CD4-positive, alpha-beta T cell (primary cell): Measurements from ENCODE around the gene BTLA. TPM values are rescaled to one million over a fixed set of nuclear protein-coding genes. Genes with fewer than 3 reads are reported as not detected.

Experiments used
- ATAC-seq: fragments of 200-7000 bp; cut with Tn5 transposase; one replicate; pipeline ENCODE4 v1.10.0; 2022; ENCODE audit warnings: mild to moderate bottlenecking; ENCODE audit not compliant: poor library complexity
- CTCF ChIA-PET: fragments of 350-600 bp; sonication (Branson Sonifier 250); formaldehyde crosslinking; loops from one replicate; lab custom pipeline; 2021; ENCODE audit warnings: antibody characterized with exemption, inconsistent platforms; lab: Charles Lee
- POLR2A ChIA-PET: fragments of 350-600 bp; sonication (Branson Sonifier 250); formaldehyde crosslinking; loops from one replicate; lab custom pipeline; 2021; ENCODE audit warnings: antibody characterized with exemption, inconsistent platforms; lab: Charles Lee
- DNase-seq, 14 experiments: peaks; one replicate each; pipeline ENCODE4 v3.0.0-alpha.2; 2013 to 2020; ENCODE audit warnings: mixed read lengths in 2 of 14
- H3K27ac ChIP-seq, 2 donors: one replicate each; pipeline versions ENCODE4 v1.5.1 to v1.7.0; 2013; ENCODE audit warnings: low read length in 2 of 2, low read depth in 1 of 2, mild to moderate bottlenecking in 1 of 2
- H3K27me3 ChIP-seq, 2 experiments: 1 replicate in 1 of 2; 2 replicates in 1 of 2; pipeline versions ENCODE4 v1.6.1 to v1.7.0; 2013; ENCODE audit warnings: low read length in 2 of 2, control low read depth in 1 of 2, mild to moderate bottlenecking in 1 of 2, moderate library complexity in 1 of 2; ENCODE audit not compliant: insufficient read depth in 2 of 2, control insufficient read depth in 1 of 2
- H3K36me3 ChIP-seq: one replicate; pipeline ENCODE4 v1.6.1; 2013; ENCODE audit warnings: low read length, control low read depth; ENCODE audit not compliant: insufficient read depth
- H3K4me1 ChIP-seq: one replicate; pipeline ENCODE4 v1.6.1; 2013; ENCODE audit warnings: low read length, control low read depth; ENCODE audit not compliant: insufficient read depth
- H3K4me3 ChIP-seq: one replicate; pipeline ENCODE4 v1.5.1; 2013; ENCODE audit warnings: mild to moderate bottlenecking, low read length, moderate library complexity
- H3K9me3 ChIP-seq, 2 experiments: 1 replicate in 1 of 2; 2 replicates in 1 of 2; pipeline versions ENCODE4 v1.6.1 to v1.7.0; 2013; ENCODE audit warnings: low read length in 2 of 2, mild to moderate bottlenecking in 2 of 2, control low read depth in 1 of 2, moderate library complexity in 1 of 2; ENCODE audit not compliant: control insufficient read depth in 1 of 2, insufficient read depth in 1 of 2
- H3K27ac Mint-ChIP-seq: one replicate; pipeline ENCODE4 v1.8.0; 2020; ENCODE audit warnings: mixed read lengths
- H3K27me3 Mint-ChIP-seq: one replicate; pipeline ENCODE4 v1.8.0; 2021; ENCODE audit warnings: mixed read lengths
- H3K36me3 Mint-ChIP-seq: one replicate; pipeline ENCODE4 v1.8.0; 2021; ENCODE audit warnings: low read depth, mixed read lengths
- H3K4me1 Mint-ChIP-seq: one replicate; pipeline ENCODE4 v1.8.0; 2021; ENCODE audit warnings: low read depth, mixed read lengths
- H3K4me3 Mint-ChIP-seq: one replicate; pipeline ENCODE4 v1.8.0; 2020; ENCODE audit warnings: mild to moderate bottlenecking, mixed read lengths
- H3K9me3 Mint-ChIP-seq: one replicate; pipeline ENCODE4 v1.8.0; 2020; ENCODE audit warnings: mixed read lengths
- intact Hi-C, 2 experiments: fragments of 100-400 bp; cut with DNase I in 1 of 2; cut with micrococcal nuclease in 1 of 2; formaldehyde crosslinking; loops; one replicate each; pipeline versions ENCODE4 v1.15.1 to v1.9.0; 2023 to 2025; cut with DNase I, micrococcal nuclease
- total RNA-seq, 174 experiments: library from RNA in 2 of 174; stranded (reverse) in 2 of 174; gene quantifications; one replicate each; pipeline ENCODE4 v1.2.3 and lab custom pipeline; 2021 to 2026
- TF ChIP-seq, protein P1 (sequence below): fragments of 200-600 bp; IDR thresholded peaks from one replicate; pipeline ENCODE4 v1.8.0; 2022; ENCODE audit warnings: antibody characterized with exemption, mild to moderate bottlenecking

Gene BTLA
- total RNA-seq, 2 experiments from 2014 or later = 8.5 to 9.6 TPM

DNA sequence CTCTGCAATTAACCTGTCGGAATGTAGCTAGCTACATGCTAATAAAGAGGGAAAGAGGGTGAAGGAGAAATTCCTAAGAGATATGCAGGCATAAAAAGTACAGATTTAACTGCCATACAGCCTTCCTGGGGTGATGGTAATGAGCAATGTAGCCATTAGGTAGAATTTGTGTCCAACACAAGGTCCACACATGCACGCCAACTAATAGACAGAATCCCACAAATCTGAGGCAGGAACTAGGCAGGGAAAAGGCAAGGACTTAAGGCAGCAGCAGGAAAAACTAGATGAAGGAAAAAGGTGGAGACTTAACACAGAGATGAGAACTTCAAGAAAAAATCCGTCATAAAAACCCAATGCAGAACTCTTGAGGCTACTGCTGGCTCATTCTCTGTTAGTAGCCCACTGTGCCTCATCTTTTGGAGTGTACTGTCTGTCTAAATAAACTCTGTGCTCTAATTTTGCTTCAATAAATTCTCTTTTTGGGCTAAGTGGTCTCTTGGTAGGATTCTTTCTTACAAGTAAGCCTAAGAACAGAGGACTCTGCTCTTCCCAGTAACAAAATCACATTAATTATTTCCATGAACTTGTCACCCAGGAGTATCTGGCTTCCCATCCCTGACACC lies 81.5 kb downstream of the BTLA start:
- H3K36me3 Mint-ChIP-seq = no peaks in the 10 kb centered on the region
- Histone ChIP-seq H3K9me3 (no peaks in the 10 kb centered on the region), H3K27ac (no peak overlapping the region), H3K27me3 (no peaks in the 10 kb centered on the region), H3K4me1 (no peaks in the 10 kb centered on the region), H3K36me3 (no peaks in the 10 kb centered on the region), H3K4me3 (no peak overlapping the region)
- TF ChIP-seq, protein P1, sequence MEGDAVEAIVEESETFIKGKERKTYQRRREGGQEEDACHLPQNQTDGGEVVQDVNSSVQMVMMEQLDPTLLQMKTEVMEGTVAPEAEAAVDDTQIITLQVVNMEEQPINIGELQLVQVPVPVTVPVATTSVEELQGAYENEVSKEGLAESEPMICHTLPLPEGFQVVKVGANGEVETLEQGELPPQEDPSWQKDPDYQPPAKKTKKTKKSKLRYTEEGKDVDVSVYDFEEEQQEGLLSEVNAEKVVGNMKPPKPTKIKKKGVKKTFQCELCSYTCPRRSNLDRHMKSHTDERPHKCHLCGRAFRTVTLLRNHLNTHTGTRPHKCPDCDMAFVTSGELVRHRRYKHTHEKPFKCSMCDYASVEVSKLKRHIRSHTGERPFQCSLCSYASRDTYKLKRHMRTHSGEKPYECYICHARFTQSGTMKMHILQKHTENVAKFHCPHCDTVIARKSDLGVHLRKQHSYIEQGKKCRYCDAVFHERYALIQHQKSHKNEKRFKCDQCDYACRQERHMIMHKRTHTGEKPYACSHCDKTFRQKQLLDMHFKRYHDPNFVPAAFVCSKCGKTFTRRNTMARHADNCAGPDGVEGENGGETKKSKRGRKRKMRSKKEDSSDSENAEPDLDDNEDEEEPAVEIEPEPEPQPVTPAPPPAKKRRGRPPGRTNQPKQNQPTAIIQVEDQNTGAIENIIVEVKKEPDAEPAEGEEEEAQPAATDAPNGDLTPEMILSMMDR = no peak
- intact Hi-C loops = no loop called here
- DNase-seq (no peak), ATAC-seq (no peak)
- no peaks in the 10 kb centered on the region for H3K27me3 Mint-ChIP-seq
- POLR2A ChIA-PET = no interaction called here
- no peak overlapping the region for H3K4me3 Mint-ChIP-seq
- no peaks in the 10 kb centered on the region for H3K9me3 Mint-ChIP-seq
- CTCF ChIA-PET = no interaction called here
- H3K27ac Mint-ChIP-seq = no peak overlapping the region
- peaks cover 4% of the 10 kb centered on the region for H3K4me1 Mint-ChIP-seq

DNA sequence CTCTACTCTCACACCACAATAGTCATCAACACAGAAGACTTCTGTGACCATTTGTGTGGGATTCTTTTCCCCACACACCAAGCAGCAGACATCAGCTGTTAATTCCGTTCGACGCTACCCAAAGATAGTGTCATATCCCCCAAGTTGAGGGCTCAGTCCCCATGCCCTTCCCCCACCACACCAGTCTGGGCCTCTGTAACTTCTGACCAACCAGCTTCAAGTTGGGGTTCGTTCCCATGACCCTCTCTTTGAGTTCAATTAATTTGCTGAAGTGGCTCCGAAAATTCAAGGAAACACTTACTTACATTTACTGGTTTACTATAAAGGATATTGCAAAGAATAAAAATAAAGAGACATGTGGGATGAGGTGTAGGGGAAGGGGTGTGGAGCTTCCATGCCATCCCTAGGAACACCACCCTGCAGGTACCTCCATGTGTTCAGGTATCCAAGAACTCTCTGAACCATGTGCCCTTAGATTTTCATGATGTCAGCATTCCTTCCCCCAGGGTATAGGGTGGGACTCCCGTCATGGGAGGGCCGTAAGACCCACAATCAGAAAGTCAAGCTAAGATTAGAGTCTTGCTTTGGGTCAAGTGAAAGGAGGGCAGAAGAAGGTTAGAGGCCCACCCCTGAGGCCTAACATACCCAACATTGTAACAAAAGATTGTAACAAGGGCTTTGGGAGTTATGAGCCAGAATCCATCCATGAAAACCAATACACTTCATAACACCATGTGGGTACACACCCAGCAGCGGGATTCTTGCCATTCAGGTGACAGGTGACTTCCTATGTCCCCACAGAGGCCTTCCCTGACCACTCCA lies 82.7 kb downstream of the BTLA start:
- Mint-ChIP-seq H3K9me3 (no peaks in the 10 kb centered on the region), H3K27ac (no peak overlapping the region), H3K4me1 (peaks cover 10% of the 10 kb centered on the region), H3K27me3 (no peaks in the 10 kb centered on the region), H3K36me3 (no peaks in the 10 kb centered on the region), H3K4me3 (no peak overlapping the region)
- TF ChIP-seq, protein P1 = no peak
- Histone ChIP-seq H3K9me3 (no peaks in the 10 kb centered on the region), H3K27ac (no peak overlapping the region), H3K4me3 (no peak overlapping the region), H3K27me3 (no peaks in the 10 kb centered on the region), H3K4me1 (no peaks in the 10 kb centered on the region), H3K36me3 (no peaks in the 10 kb centered on the region)
- DNase-seq = no peak
- ChIA-PET POLR2A (no interaction called here), CTCF (no interaction called here)
- no peak for ATAC-seq
- intact Hi-C loops = no loop called here

DNA sequence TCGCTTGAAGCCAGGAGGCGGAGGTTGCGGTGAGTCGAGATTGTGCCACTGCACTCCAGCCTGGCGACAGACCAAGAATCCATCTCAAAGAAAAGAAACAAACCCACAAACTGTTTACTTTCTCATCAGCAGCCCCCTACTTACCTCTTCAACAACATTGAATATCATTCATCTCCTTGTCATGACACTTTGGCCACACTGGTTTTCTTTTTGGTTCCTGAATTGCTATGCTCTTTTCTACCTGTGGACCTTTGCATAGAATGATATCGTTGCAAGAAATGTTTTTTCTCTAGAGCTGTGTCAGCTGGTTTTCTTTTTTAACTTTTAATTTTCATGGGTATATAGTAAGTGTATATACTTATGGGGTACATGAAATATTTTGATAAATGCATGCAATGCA lies 83.9 kb downstream of the BTLA start:
- H3K27me3 Mint-ChIP-seq = no peaks in the 10 kb centered on the region
- no peak overlapping the region for H3K27ac Mint-ChIP-seq
- no peaks in the 10 kb centered on the region for H3K9me3 Mint-ChIP-seq
- no peaks in the 10 kb centered on the region for H3K36me3 Mint-ChIP-seq
- ChIA-PET POLR2A (no interaction called here), CTCF (no interaction called here)
- no peaks in the 10 kb centered on the region for H3K36me3 ChIP-seq
- intact Hi-C loops = no loop called here
- H3K9me3 ChIP-seq = no peaks in the 10 kb centered on the region
- TF ChIP-seq, protein P1 = no peak
- ATAC-seq (no peak), DNase-seq (no peak)
- H3K27me3 ChIP-seq = no peaks in the 10 kb centered on the region
- no peak overlapping the region for H3K4me3 ChIP-seq
- no peaks in the 10 kb centered on the region for H3K4me1 ChIP-seq
- H3K27ac ChIP-seq = no peak overlapping the region
- H3K4me3 Mint-ChIP-seq = no peak overlapping the region
- peaks cover 10% of the 10 kb centered on the region for H3K4me1 Mint-ChIP-seq

Other genes starting within 250 kb of the BTLA start
- not detected for gene SLC9C1, start 205.3 kb downstream of the BTLA start, total RNA-seq
- gene CD200, start 166.3 kb downstream of the BTLA start, total RNA-seq = 1 to 10 TPM; 5.2 to 6.9 TPM
- gene ATG3, start 62.5 kb upstream of the BTLA start, total RNA-seq = 10 to 100 TPM; 43.3 to 43.8 TPM
- 1 to 10 TPM; 4.6 to 7.3 TPM for gene SLC35A5, start 62.6 kb upstream of the BTLA start, total RNA-seq
- not detected for gene CCDC80, start 141.7 kb upstream of the BTLA start, total RNA-seq